ENCODE measurements around the gene TM2D1.

GRCh38 chr1:61655453-61655852, 69.5 kb downstream of the TM2D1 start:
- TF ChIP-seq CTCF (IDR thresholded peaks at IDR 0.05): no peak
- no peak for TF ChIP-seq POLR2A (IDR thresholded peaks at IDR 0.05)
